Liver (tissue), 9 donors: ENCODE data around the gene SORCS2. TPM values are rescaled to one million over a fixed set of nuclear protein-coding genes. Genes with fewer than 3 reads are reported as not detected.

ENCODE experiments used
- DNase-seq: peaks from one replicate; pipeline ENCODE4 v3.0.0-alpha.2; 2017; ENCODE audit warnings: low spot score
- H3K27ac ChIP-seq, 2 donors: one replicate each; pipeline ENCODE4 v1.7.0; 2013; ENCODE audit warnings: inconsistent platforms in 2 of 2, low read length in 2 of 2, control low read depth in 1 of 2, low read depth in 1 of 2, mild to moderate bottlenecking in 1 of 2
- H3K27me3 ChIP-seq, 4 donors: one replicate each; pipeline versions ENCODE4 v1.6.1 to v1.7.0; 2013; ENCODE audit warnings: low read length in 3 of 4, inconsistent platforms in 1 of 4, mild to moderate bottlenecking in 1 of 4, moderate library complexity in 1 of 4; ENCODE audit not compliant: control insufficient read depth in 4 of 4, insufficient read depth in 4 of 4
- H3K36me3 ChIP-seq, 4 donors: one replicate each; pipeline versions ENCODE4 v1.6.1 to v1.7.0; 2013; ENCODE audit warnings: low read length in 3 of 4, mild to moderate bottlenecking in 3 of 4, low read depth in 1 of 4, moderate library complexity in 1 of 4; ENCODE audit not compliant: control insufficient read depth in 4 of 4, insufficient read depth in 3 of 4
- H3K4me1 ChIP-seq, 4 donors: one replicate each; pipeline versions ENCODE4 v1.6.1 to v1.7.0; 2013; ENCODE audit warnings: low read length in 3 of 4, mild to moderate bottlenecking in 3 of 4, moderate library complexity in 1 of 4; ENCODE audit not compliant: control insufficient read depth in 4 of 4, insufficient read depth in 4 of 4
- H3K4me3 ChIP-seq, 3 donors: one replicate each; pipeline versions ENCODE4 v1.6.1 to v1.7.0; 2013; ENCODE audit warnings: low read length in 3 of 3, control low read depth in 1 of 3, low read depth in 1 of 3, mild to moderate bottlenecking in 1 of 3
- H3K9ac ChIP-seq, 2 donors: one replicate each; pipeline ENCODE4 v1.7.0; 2013; ENCODE audit warnings: low read length in 2 of 2, mild to moderate bottlenecking in 2 of 2, moderate library complexity in 2 of 2, control low read depth in 1 of 2, low read depth in 1 of 2
- H3K9me3 ChIP-seq, 4 donors: one replicate each; pipeline versions ENCODE4 v1.6.1 to v1.7.0; 2013; ENCODE audit warnings: low read length in 3 of 4; ENCODE audit not compliant: control insufficient read depth in 4 of 4
- ATF3 ChIP-seq: IDR thresholded peaks from 2 replicates; pipeline ENCODE4 v1.6.1; 2016; ENCODE audit warnings: antibody characterized with exemption
- CTCF ChIP-seq: fragments of 150-350 bp; IDR thresholded peaks from 2 replicates; pipeline ENCODE4 v1.5.1; 2017; ENCODE audit warnings: improper control_type of control experiment, low read depth, low read length; ENCODE audit not compliant: missing input control
- EGR1 ChIP-seq, 2 donors: IDR thresholded peaks; 2 replicates each; pipeline ENCODE4 v1.6.1; 2016 to 2018; ENCODE audit warnings: antibody characterized with exemption in 2 of 2, low read depth in 2 of 2
- FOXA1 ChIP-seq: IDR thresholded peaks from 2 replicates; pipeline ENCODE4 v1.6.1; 2016; ENCODE audit warnings: antibody characterized with exemption
- GABPA ChIP-seq, 2 donors: IDR thresholded peaks in 1 of 2; conservative IDR thresholded peaks in 1 of 2; 2 replicates each; pipeline ENCODE4 v1.6.1; 2016; ENCODE audit warnings: antibody characterized with exemption in 2 of 2, mild to moderate bottlenecking in 1 of 2, moderate library complexity in 1 of 2
- HNF4A ChIP-seq, 2 donors: conservative IDR thresholded peaks; 2 replicates each; pipeline ENCODE4 v1.6.1; 2016; ENCODE audit warnings: antibody characterized with exemption in 2 of 2, mild to moderate bottlenecking in 2 of 2
- HNF4G ChIP-seq: IDR thresholded peaks from 2 replicates; pipeline ENCODE4 v1.6.1; 2016; ENCODE audit warnings: antibody characterized with exemption
- JUND ChIP-seq, 2 donors: IDR thresholded peaks; 2 replicates each; pipeline ENCODE4 v1.6.1; 2016; ENCODE audit warnings: antibody characterized with exemption in 2 of 2
- MAX ChIP-seq: IDR thresholded peaks from 2 replicates; pipeline ENCODE4 v1.6.1; 2016; ENCODE audit warnings: antibody characterized with exemption
- NR2F2 ChIP-seq: IDR thresholded peaks from 2 replicates; pipeline ENCODE4 v1.6.1; 2016; ENCODE audit warnings: antibody characterized with exemption
- RAD21 ChIP-seq, 2 donors: IDR thresholded peaks; 2 replicates each; pipeline ENCODE4 v1.6.1; 2016; ENCODE audit warnings: antibody characterized with exemption in 2 of 2, mild to moderate bottlenecking in 2 of 2
- REST ChIP-seq: IDR thresholded peaks from 2 replicates; pipeline ENCODE4 v1.6.1; 2016; ENCODE audit warnings: antibody characterized with exemption, mild to moderate bottlenecking
- RXRA ChIP-seq, 2 donors: IDR thresholded peaks; 2 replicates each; pipeline ENCODE4 v1.6.1; 2017 to 2018; ENCODE audit warnings: antibody characterized with exemption in 2 of 2, mild to moderate bottlenecking in 1 of 2
- SP1 ChIP-seq: IDR thresholded peaks from 2 replicates; pipeline ENCODE4 v1.6.1; 2018; ENCODE audit warnings: antibody characterized with exemption, mild to moderate bottlenecking
- TAF1 ChIP-seq: conservative IDR thresholded peaks from 2 replicates; pipeline ENCODE4 v1.6.1; 2016; ENCODE audit warnings: antibody characterized with exemption, mild to moderate bottlenecking
- YY1 ChIP-seq: IDR thresholded peaks from 2 replicates; pipeline ENCODE4 v1.6.1; 2016; ENCODE audit warnings: antibody characterized with exemption, mild to moderate bottlenecking
- ZBTB33 ChIP-seq: IDR thresholded peaks from 2 replicates; pipeline ENCODE4 v1.6.1; 2016; ENCODE audit warnings: antibody characterized with exemption
- WGBS: extraction: QIAGEN DNeasy Blood & Tissue Kit; methylation state at CpG from one replicate; pipeline ENCODE4 v1.1.7; 2013; 5-methylcytosine and 5-hydroxymethylcytosine counted together
- polyA plus RNA-seq, 2 donors: library from polyadenylated mRNA; stranded (reverse) in 1 of 2; unstranded in 1 of 2; fragments of 200-250 nt in 1 of 2; fragments of >200 nt in 1 of 2; fragmentation: Nextera tagmentation in 1 of 2; extraction: Ambion mirVana in 1 of 2; gene quantifications; one replicate each; pipeline versions ENCODE4 v1.2.1 to v1.2.3, GENCODE V29; 2013 to 2015
- total RNA-seq, 2 donors: library from RNA; depleted of rRNA; stranded (reverse); fragments of >200 nt; gene quantifications; one replicate each; pipeline ENCODE4 v1.2.3, GENCODE V29; 2014
- donor health status: healthy.
- donor health status: healthy.
- donor health status: healthy.
- donor health status: healthy.
- donor health status: healthy.

Gene SORCS2
- total and polyA plus RNA-seq, 4 donors, result 0.10 to 1.4 (median 0.92) TPM

- DNase-seq, result no peak
- no peak overlapping the region for H3K27ac ChIP-seq
- H3K4me1 ChIP-seq, result peaks cover 14 to 29% (median 20%) of the 10 kb centered on the region in 4 donors
- H3K4me3 ChIP-seq, result no peak overlapping the region
- H3K9me3 ChIP-seq, result no peaks in the 10 kb centered on the region
- no peak for TF ChIP-seq CTCF
- TF ChIP-seq YY1, result no peak
- no peak for TF ChIP-seq ZBTB33
- TF ChIP-seq RXRA (IDR thresholded peaks at IDR 0.05), result no peak
- TF ChIP-seq SP1, result no peak
- TF ChIP-seq FOXA1, result no peak
- TF ChIP-seq EGR1 (IDR thresholded peaks at IDR 0.05; ENCODE audit: low read depth in 2 of 2), result no peak
- no peak for TF ChIP-seq ATF3
- no peak for TF ChIP-seq NR2F2
- TF ChIP-seq JUND (IDR thresholded peaks at IDR 0.05), result no peak
- TF ChIP-seq MAX, result no peak
- no peak for TF ChIP-seq GABPA (IDR thresholded peaks at IDR 0.05 in 1 of 2, conservative IDR thresholded peaks at IDR 0.05 in 1 of 2)
- TF ChIP-seq HNF4G, result no peak
- no peak for TF ChIP-seq TAF1
- TF ChIP-seq REST, result no peak
- TF ChIP-seq HNF4A (conservative IDR thresholded peaks at IDR 0.05), result no peak
- TF ChIP-seq RAD21 (IDR thresholded peaks at IDR 0.05), result no peak
- H3K36me3 ChIP-seq, result no peaks in the 10 kb centered on the region
- no peak overlapping the region for H3K9ac ChIP-seq
- no peaks in the 10 kb centered on the region for H3K27me3 ChIP-seq
- WGBS, result 96% methylated on average over 6 of the region's 6 CpGs
These were observed 465.4 kb downstream of the SORCS2 start for GRCh38 chr4:7657545-7658297.
